DND-41 (cell line): ENCODE data around the gene SP140.
"Not testable (repeated sequence)": the region's sequence is repeated elsewhere in the genome, so short reads cannot be mapped to it uniquely, and the experiment has no call there.

Experiments used
- ATAC-seq: fragments of 200-7000 bp; cut with Tn5 transposase; 3 replicates; pipeline ENCODE4 v1.9.1; 2021; ENCODE audit warnings: low read depth; ENCODE audit not compliant: insufficient read depth
- DNase-seq: peaks from one replicate; pipeline ENCODE4 v3.0.0-alpha.2; 2020
- H2AFZ ChIP-seq: 2 replicates; pipeline ENCODE4 v1.6.0; 2012; ENCODE audit warnings: low read depth, low read length
- H3K27ac ChIP-seq: 2 replicates; pipeline ENCODE4 v1.5.1; 2012; ENCODE audit warnings: low read length, inconsistent platforms
- H3K27me3 ChIP-seq: fragments of 200-600 bp; sonication (generic); 2 replicates; pipeline ENCODE4 v1.6.0; 2012; ENCODE audit warnings: low read length, mild to moderate bottlenecking, inconsistent platforms; ENCODE audit not compliant: insufficient read depth, poor library complexity
- H3K36me3 ChIP-seq: 2 replicates; pipeline ENCODE4 v1.5.1; 2012; ENCODE audit warnings: low read length, inconsistent platforms; ENCODE audit not compliant: insufficient read depth
- H3K4me1 ChIP-seq: 2 replicates; pipeline ENCODE4 v1.5.1; 2012; ENCODE audit warnings: mild to moderate bottlenecking, low read length; ENCODE audit not compliant: insufficient read depth
- H3K4me2 ChIP-seq: 2 replicates; pipeline ENCODE4 v1.6.0; 2012; ENCODE audit warnings: mild to moderate bottlenecking, moderate library complexity, low read length, inconsistent platforms; ENCODE audit not compliant: insufficient read depth
- H3K4me3 ChIP-seq, 2 experiments: fragments of 200-600 bp in 1 of 2; shearing (Covaris generic) in 1 of 2; 2 replicates each; pipeline ENCODE4 v1.5.1; 2012 to 2016; ENCODE audit warnings: inconsistent platforms in 2 of 2, low read length in 2 of 2, mild to moderate bottlenecking in 2 of 2, low read depth in 1 of 2, moderate library complexity in 1 of 2
- H3K79me2 ChIP-seq: 2 replicates; pipeline ENCODE4 v1.6.0; 2012; ENCODE audit warnings: low read length, inconsistent platforms; ENCODE audit not compliant: insufficient read depth
- H3K9ac ChIP-seq: 2 replicates; pipeline ENCODE4 v1.6.0; 2012; ENCODE audit warnings: low read depth, mild to moderate bottlenecking, inconsistent platforms, low read length, moderate library complexity
- H3K9me3 ChIP-seq: 2 replicates; pipeline ENCODE4 v1.5.1; 2012; ENCODE audit warnings: low read length, moderate library complexity, mild to moderate bottlenecking, inconsistent platforms; ENCODE audit not compliant: insufficient read depth, severe bottlenecking
- H4K20me1 ChIP-seq: 2 replicates; pipeline ENCODE4 v1.6.0; 2012; ENCODE audit warnings: low read length; ENCODE audit not compliant: insufficient read depth
- EZH2 ChIP-seq: IDR thresholded peaks from 3 replicates; pipeline ENCODE4 v1.6.1; 2012; ENCODE audit warnings: borderline replicate concordance, low read depth, mild to moderate bottlenecking, moderate library complexity, low read length, inconsistent platforms; ENCODE audit not compliant: severe bottlenecking
- TF ChIP-seq, protein P1 (sequence below): IDR thresholded peaks from 2 replicates; pipeline ENCODE4 v1.5.1; 2012; ENCODE audit warnings: borderline replicate concordance, low read length, moderate library complexity, mild to moderate bottlenecking; ENCODE audit not compliant: poor library complexity, severe bottlenecking; ENCODE audit errors: extremely low read depth

The SP140 gene

DNA sequence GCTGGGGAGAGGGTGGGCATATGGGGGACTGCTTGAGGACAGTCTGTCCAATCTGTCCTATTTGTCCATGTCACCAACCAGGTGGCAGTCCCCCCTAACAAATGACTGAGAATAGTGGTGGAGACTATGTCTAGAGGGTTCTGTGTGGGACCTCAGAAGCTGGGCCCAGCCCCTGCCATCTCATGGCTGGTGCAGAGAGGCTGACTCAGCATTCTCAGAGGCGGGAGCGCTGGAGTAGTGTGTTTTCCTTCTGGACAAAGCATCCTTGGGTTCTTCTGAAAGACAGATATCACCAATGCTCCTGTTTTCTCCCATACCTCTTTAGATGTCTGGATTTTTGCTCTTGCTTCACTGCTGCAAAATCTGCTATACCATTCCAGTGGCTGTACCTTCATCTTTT is 57.4 kb downstream of the SP140 start:
- H3K27ac ChIP-seq = no peak overlapping the region
- no peaks in the 10 kb centered on the region for H3K9me3 ChIP-seq
- DNase-seq = no peak
- H4K20me1 ChIP-seq = no peaks in the 10 kb centered on the region
- H3K36me3 ChIP-seq = no peaks in the 10 kb centered on the region
- no peak overlapping the region for H2AFZ ChIP-seq
- no peak overlapping the region for H3K4me2 ChIP-seq
- H3K4me3 ChIP-seq = no peak overlapping the region
- no peak for ATAC-seq
- TF ChIP-seq EZH2 = no peak
- TF ChIP-seq, protein P1, sequence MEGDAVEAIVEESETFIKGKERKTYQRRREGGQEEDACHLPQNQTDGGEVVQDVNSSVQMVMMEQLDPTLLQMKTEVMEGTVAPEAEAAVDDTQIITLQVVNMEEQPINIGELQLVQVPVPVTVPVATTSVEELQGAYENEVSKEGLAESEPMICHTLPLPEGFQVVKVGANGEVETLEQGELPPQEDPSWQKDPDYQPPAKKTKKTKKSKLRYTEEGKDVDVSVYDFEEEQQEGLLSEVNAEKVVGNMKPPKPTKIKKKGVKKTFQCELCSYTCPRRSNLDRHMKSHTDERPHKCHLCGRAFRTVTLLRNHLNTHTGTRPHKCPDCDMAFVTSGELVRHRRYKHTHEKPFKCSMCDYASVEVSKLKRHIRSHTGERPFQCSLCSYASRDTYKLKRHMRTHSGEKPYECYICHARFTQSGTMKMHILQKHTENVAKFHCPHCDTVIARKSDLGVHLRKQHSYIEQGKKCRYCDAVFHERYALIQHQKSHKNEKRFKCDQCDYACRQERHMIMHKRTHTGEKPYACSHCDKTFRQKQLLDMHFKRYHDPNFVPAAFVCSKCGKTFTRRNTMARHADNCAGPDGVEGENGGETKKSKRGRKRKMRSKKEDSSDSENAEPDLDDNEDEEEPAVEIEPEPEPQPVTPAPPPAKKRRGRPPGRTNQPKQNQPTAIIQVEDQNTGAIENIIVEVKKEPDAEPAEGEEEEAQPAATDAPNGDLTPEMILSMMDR = no peak
- no peaks in the 10 kb centered on the region for H3K4me1 ChIP-seq
- no peak overlapping the region for H3K9ac ChIP-seq
- no peaks in the 10 kb centered on the region for H3K79me2 ChIP-seq
- no peaks in the 10 kb centered on the region for H3K27me3 ChIP-seq

DNA sequence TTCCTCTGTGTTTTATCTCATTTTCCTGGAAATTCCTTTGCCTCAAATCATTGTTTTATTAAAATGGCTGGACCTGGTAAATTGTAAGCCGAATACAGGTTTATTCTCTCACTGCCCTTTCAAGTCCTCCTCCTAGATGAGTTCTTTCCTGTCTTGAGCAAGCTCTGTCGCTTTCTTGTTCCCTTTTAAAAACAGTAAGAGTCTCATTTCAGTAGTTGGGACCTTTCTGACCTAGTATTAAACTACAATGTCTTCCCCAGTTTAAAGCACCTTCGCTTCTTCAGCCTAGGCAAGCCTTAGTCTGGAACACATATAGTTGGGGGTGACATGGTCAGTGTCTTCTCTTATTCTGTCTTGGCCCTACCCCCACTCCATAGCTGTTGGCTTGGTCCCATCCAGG is 60.5 kb downstream of the SP140 start:
- Histone ChIP-seq H3K4me3 (no peak overlapping the region), H3K27ac (no peak overlapping the region), H2AFZ (no peak overlapping the region), H3K79me2 (no peaks in the 10 kb centered on the region), H3K4me1 (no peaks in the 10 kb centered on the region), H3K36me3 (no peaks in the 10 kb centered on the region), H3K9me3 (no peaks in the 10 kb centered on the region), H4K20me1 (no peaks in the 10 kb centered on the region), H3K9ac (no peak overlapping the region), H3K27me3 (no peaks in the 10 kb centered on the region), H3K4me2 (no peak overlapping the region)
- no peak for DNase-seq
- TF ChIP-seq EZH2 = no peak
- TF ChIP-seq, protein P1 = no peak
- ATAC-seq = no peak

DNA sequence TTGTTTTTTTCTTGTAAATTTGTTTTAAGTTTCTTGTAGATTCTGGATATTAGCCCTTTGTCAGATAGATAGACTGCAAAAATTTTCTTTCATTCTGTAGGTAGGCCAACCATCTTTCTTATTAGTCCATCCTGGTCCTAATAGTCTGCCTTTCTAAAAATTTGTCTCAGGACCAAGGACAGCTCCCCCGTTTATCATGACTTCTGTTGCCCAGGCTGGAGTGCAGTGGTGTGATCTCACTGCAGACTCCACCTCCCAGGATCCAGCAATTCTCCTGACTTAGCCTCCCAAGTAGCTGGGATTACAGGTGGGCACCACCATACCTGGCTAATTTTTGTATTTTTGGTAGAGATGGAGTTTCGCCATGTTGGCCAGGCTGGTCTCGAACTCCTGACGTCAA is 63.8 kb downstream of the SP140 start:
- H3K36me3 ChIP-seq, H3K4me1 ChIP-seq, H3K27ac ChIP-seq, H3K4me3 ChIP-seq, H3K9ac ChIP-seq, H3K4me2 ChIP-seq, H4K20me1 ChIP-seq, H3K27me3 ChIP-seq, H2AFZ ChIP-seq, H3K79me2 ChIP-seq, H3K9me3 ChIP-seq: not testable (repeated sequence)
- DNase-seq (peak; percentile 58), ATAC-seq (peak; percentile 88)

DNA sequence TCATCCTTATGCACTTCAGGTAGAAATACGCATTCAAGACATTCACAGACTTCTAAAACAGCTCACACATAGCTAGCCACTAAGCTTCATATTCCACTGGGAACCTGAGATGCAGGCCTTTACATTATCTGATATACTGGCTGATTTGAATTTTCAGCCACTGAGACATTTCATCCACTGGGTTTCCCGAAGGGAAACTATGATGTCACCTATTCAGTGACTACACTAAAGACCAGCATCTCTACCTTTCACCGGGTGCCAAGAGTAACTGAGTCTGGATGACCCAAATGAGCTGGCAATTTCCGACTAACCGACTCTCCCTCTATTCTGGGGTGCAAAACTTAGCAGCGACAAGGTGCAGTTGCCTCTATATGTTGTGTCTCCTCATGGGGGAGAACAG is 69.7 kb downstream of the SP140 start:
- no peaks in the 10 kb centered on the region for H3K79me2 ChIP-seq
- ATAC-seq = no peak

More for the DNA sequence above, 69.7 kb downstream of the SP140 start:
- TF ChIP-seq EZH2 = no peak
- TF ChIP-seq, protein P1 = no peak
- no peaks in the 10 kb centered on the region for H3K4me1 ChIP-seq
- no peak overlapping the region for H3K27ac ChIP-seq
- H3K4me3 ChIP-seq = no peak overlapping the region
- no peaks in the 10 kb centered on the region for H3K36me3 ChIP-seq
- no peaks in the 10 kb centered on the region for H4K20me1 ChIP-seq
- DNase-seq = no peak
- no peaks in the 10 kb centered on the region for H3K27me3 ChIP-seq
- no peak overlapping the region for H2AFZ ChIP-seq
- no peak overlapping the region for H3K9ac ChIP-seq
- H3K9me3 ChIP-seq = peaks cover 6% of the 10 kb centered on the region
- H3K4me2 ChIP-seq = no peak overlapping the region
